HG03571 (cell line): ENCODE data around the gene CFDP1.
"Not testable (repeated sequence)": the region's sequence is repeated elsewhere in the genome, so short reads cannot be mapped to it uniquely, and the experiment has no call there.

Experiments used
- ATAC-seq: cut with Tn5 transposase; IDR thresholded peaks from one replicate; pipeline ENCODE4 v1.9.1; 2021; ENCODE audit not compliant: unreplicated experiment

The CFDP1 gene

GRCh38 chr16:75301804-75302203, 131.5 kb downstream of the CFDP1 start:
- no peak for ATAC-seq

DNA sequence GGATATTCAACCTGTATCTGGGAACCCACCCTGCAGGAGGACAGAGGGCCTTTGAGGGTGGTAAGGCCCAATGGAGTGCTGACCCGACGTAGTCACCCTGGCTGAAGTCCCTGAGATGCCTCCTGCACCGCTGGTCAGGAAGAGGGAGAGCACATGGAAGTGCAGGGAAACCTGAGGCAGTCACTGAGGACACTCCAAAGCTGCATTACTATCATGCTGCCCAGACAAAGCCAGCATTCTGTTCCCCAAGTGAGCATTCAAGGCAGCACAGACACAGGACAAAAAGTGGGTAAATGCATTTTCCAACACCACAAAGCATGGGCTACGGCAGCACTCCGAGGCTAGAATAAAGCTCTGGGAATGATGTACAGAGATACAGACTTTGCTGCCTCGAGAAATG, 135.0 kb downstream of the CFDP1 start:
- no peak for ATAC-seq

GRCh38 chr16:75296606-75297005, 136.7 kb downstream of the CFDP1 start:
- no peak for ATAC-seq

DNA sequence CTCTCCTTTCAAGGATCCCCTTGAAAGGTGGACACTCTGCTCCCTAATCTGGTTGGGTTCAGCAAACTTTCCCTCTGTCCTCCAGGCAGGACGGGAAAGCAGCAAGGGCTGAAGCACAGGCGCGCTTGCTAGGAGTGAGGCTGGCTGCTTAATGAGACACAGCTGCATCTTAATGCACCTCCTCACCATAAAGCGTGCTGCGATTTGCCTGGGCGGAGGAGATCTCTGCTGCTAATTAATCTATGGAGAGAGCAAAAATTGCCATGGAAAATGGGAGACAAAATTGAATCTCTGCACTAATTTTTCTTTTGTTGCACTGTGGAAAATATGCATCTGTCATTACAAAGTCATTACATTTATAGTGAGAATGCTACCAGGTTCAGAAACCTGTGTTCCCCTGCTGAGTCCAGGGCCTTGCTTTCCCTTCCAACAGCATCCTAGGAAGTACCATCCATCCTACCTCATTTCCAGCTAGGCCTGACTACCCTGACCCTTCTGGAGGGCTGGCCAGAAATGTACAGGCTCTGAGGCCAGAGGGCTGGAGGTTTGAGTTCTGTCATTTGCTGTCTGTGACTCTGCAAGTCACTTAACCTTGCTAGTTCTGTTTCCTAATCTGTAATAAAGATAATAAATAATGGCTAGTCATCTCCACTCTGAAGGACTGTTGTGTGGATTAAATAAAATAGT, 138.4 kb downstream of the CFDP1 start:
- no peak for ATAC-seq

DNA sequence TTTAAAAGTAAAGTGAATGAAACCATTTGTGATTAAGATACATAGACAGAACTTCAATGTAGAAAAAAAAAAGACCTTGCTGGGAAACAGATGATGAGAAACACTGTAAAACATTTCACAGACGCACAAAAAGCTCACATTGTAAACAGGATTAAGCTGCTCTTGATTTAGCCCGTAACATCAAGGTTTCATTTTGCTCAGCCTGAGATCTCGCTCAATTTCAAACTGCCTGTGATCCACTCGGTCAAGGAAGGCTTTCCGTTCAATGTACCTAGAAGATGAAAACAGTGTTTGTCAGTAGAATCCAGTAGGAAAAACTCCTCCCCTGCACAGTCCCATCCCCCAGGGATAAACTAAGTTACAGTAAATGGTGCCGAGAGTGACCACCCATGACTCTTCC, 139.5 kb downstream of the CFDP1 start:
- ATAC-seq = no peak

GRCh38 chr16:75293173-75293572, 140.1 kb downstream of the CFDP1 start:
- no peak for ATAC-seq

GRCh38 chr16:75292691-75293090, 140.6 kb downstream of the CFDP1 start:
- no peak for ATAC-seq

GRCh38 chr16:75289189-75289588, 144.1 kb downstream of the CFDP1 start:
- no peak for ATAC-seq

DNA sequence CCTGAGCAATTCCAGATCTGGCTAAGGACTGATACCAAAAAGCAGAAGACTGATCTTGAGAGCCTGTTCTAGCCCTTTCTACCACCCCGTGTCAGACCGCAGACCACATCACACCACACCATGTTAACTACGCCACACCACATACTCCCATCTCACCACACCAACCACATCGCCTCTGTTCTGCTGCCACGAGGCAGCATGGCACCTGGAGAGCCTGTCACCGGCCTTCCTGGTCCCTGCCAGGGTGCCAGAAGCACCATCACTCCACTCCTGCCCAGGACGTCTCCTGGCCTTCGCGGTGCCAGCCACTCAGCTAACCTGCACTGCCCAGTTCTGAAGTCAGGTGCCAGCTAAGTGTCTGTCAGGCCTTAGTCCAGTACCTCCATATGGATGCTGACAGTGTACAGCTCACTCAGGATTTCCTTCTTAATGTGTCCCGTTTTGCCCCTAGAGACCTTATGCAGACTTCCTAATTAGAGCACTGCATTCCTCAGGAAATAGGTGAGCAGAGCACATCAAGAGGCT, 144.6 kb downstream of the CFDP1 start:
- ATAC-seq = no peak

- no peak for ATAC-seq
Observed at GRCh38 chr16:75288181-75288580, 145.1 kb downstream of the CFDP1 start.

DNA sequence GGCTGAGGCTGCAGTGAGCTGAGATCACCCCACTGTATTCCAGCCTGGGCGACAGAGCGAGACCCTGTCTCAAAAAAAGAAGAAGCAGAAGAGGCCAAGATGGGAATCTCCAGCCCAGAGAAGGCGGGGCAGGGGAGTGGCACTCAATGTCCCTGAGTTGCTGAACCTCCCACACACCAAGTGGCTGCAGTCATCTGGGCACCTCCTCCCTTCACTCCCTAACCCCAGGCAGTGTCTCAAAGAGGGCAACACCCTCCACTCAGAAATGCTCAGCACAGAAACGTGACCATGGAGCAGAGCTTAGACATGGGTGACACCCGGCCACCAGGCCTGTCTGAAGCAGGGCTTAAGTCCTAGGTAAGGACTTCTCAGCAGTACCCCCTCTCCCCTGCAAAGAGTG, 145.6 kb downstream of the CFDP1 start:
- ATAC-seq = no peak

GRCh38 chr16:75286389-75286788, 146.9 kb downstream of the CFDP1 start:
- no peak for ATAC-seq

GRCh38 chr16:75282466-75283281, 150.6 kb downstream of the CFDP1 start:
- ATAC-seq = no peak

- ATAC-seq = no peak
Observed at GRCh38 chr16:75281826-75282225, 151.5 kb downstream of the CFDP1 start.

DNA sequence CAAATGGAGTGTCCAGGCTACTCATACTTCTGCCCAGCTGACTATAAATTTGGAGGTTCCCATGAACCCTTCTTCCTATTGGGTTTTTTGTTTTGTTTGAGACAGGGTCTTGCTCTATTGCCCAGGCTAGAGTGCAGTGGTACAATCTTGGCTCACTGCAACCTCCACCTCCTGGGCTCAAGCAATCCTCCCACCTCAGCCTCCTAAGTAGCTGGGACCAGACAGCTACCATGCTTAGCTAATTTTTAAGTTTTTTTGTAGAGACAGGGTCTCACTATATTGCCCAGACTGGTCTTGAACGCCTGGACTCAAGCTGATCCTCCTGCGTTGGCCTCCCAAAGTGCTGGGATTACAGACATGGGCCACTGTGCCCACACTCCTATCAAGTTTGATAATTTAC, 152.3 kb downstream of the CFDP1 start:
- not testable (repeated sequence) for ATAC-seq

DNA sequence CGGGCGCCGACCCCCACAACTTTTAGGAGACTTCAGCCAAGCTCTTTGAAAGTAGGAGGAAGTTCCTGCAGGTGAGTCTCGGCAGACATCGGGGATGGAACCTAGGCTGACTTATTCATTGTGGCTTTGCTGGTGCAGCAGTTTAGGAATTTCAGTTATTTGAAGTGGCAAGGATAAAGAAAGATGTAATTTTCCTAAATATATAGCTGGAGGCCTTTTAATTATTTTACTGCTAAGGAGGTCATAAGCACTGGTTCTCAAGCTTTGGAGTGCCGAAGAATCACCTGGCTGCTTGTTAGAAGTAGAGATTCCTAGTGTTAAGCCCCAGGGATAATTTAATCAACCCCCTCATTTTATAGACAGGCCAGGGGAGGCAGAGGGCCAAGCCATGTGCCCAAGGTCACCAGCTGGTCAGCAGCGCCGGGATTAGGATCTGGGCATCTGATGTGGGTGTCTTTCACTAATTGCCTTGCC, 152.9 kb downstream of the CFDP1 start:
- ATAC-seq = no peak

DNA sequence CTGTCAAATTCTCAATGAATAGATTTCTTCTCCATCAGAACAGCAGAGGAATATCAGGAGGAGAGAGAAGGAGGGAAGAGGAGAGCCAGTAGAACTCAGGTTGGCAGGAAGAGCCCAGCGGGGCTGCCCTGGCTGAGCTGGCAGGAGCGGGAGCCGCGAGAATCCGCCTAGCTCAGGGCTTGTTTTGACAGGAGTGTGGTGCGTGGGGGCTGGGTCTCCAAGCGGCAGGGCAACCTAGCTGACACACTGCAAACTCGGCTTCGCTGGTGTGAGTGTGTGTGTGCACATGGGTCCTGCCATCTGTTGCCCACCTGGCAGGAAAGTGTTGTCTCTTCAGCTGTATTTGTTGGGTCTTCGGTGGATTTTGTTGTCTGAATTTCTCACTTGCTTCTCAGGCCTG, 154.0 kb downstream of the CFDP1 start:
- ATAC-seq = no peak

- ATAC-seq = no peak
Observed at GRCh38 chr16:75273054-75273925, 160.0 kb downstream of the CFDP1 start.

GRCh38 chr16:75272629-75273028, 160.7 kb downstream of the CFDP1 start:
- ATAC-seq = not testable (repeated sequence)

DNA sequence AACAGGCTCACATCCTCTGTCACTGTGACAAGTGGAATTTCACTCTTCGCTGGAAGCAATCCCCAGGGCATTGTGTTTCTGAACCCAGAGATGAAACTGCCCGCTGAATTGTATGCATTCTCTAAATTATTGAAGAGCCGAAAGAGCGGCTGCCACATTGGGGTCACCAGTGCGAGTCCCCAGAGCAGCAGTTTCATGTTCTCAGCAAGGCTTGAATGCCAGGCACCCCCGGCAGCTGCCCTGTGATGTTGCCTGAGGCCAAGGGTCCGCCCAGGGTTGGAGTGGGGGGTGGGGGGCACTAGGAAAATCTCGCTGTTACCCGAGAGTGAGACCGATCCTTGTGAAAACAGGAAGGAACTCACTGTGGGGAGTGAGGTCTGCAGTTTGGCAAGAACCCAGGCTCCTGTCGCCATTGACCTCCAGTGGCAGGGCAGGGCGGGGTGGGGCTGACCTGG, 161.2 kb downstream of the CFDP1 start:
- no peak for ATAC-seq
